ENCODE results near the gene FRMD1.

FRMD1 gene

GRCh38 chr6:168009331-168009730 is 69.7 kb downstream of the FRMD1 start:
- DNase-seq (ENCODE audit: low read depth, low spot score): no peak

- DNase-seq (ENCODE audit: low read depth, low spot score): peak; percentile 71
Measured at GRCh38 chr6:168007592-168008338, 71.2 kb downstream of the FRMD1 start.

DNA sequence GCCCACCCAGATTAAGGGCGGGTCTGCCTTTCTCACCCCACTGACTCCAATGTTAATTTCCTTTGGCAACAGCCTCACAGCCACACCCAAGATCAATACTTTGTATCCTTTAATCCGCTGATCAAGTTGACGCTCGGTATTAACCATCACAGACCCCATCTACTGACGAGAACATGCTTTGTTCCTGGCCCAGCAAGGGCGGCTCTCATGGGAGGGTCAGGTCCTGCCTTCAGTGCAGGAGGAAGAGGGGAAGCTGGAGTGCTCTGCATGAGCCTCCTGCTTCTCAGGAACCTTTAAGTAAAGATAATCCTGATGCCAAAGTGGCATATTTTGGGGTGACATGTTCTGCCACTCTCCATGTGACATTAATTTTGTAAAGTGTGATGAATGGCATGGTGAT is 73.2 kb downstream of the FRMD1 start:
- DNase-seq (ENCODE audit: low read depth, low spot score): no peak

DNA sequence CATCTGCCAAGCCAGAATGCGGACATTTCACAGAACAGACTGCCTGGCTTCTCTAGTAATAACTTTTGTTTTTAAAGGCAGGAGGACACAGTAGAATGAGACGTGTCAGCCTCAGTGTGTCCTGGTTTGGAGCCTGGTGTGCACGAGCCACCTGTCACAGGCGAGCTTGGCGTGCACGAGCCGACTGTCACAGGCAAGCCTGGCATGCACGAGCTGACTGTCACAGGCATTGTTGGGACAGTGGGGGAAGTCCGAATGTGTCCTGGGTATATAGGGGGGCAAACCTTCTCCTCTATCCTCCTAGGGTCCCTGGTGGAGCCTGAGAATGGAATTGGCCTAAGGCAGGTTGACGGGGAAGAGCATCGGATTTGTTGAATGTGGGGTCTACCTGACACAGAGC is 74.1 kb downstream of the FRMD1 start:
- DNase-seq (ENCODE audit: low read depth, low spot score): no peak

DNA sequence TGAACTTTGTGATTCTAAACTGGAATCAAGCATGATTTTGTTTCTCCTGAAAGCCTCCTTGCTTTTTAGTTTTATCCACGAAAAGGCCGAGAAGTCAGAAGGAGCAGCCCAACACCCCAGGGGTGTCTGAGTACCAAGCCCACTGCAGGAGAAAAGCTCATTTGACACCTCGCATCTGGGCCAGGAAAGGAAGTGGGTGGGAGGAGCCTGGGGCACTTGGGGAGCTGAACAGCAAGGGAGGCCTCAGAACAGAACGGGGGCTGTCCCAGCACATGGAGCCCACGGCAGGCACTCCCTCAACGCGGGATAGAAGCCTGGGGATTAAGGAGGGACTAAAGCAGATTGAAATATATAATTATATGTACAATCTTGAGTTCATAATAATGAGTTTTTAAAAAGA is 75.0 kb downstream of the FRMD1 start:
- DNase-seq (ENCODE audit: low read depth, low spot score): no peak

Measured in ELF-1 (cell line).